Glutamatergic neuron (in vitro differentiated cells): ENCODE results near the gene EXOSC3. TPM values are rescaled to one million over a fixed set of nuclear protein-coding genes. Genes with fewer than 3 reads are reported as not detected.
"Not testable (repeated sequence)": the region's sequence is repeated elsewhere in the genome, so short reads cannot be mapped to it uniquely, and the experiment has no call there.

Experiments
- DNase-seq: peaks from one replicate; pipeline ENCODE4 v3.0.0; 2022
- H3K27ac Mint-ChIP-seq: one replicate; pipeline ENCODE4 v1.8.0; 2020; ENCODE audit warnings: mild to moderate bottlenecking, mixed read lengths, inconsistent platforms; ENCODE audit not compliant: unreplicated experiment
- H3K27me3 Mint-ChIP-seq: one replicate; pipeline ENCODE4 v1.8.0; 2020; ENCODE audit warnings: mild to moderate bottlenecking, moderate library complexity, mixed read lengths, inconsistent platforms; ENCODE audit not compliant: unreplicated experiment
- H3K36me3 Mint-ChIP-seq: one replicate; pipeline ENCODE4 v1.8.0; 2020; ENCODE audit warnings: mild to moderate bottlenecking, mixed read lengths, inconsistent platforms; ENCODE audit not compliant: unreplicated experiment
- H3K4me1 Mint-ChIP-seq: one replicate; pipeline ENCODE4 v1.8.0; 2020; ENCODE audit warnings: mild to moderate bottlenecking, low read depth, mixed read lengths, inconsistent platforms; ENCODE audit not compliant: unreplicated experiment
- H3K4me3 Mint-ChIP-seq: one replicate; pipeline ENCODE4 v1.8.0; 2020; ENCODE audit warnings: mild to moderate bottlenecking, mixed read lengths, inconsistent platforms; ENCODE audit not compliant: unreplicated experiment
- H3K9me3 Mint-ChIP-seq: one replicate; pipeline ENCODE4 v1.8.0; 2020; ENCODE audit warnings: mild to moderate bottlenecking, moderate library complexity, mixed read lengths, inconsistent platforms; ENCODE audit not compliant: unreplicated experiment
- total RNA-seq: library from RNA; stranded (reverse); fragmentation: NEBNext Ultra II Directional; extraction: Animal tissue kit (Norgen Biotek cat#: 25700); gene quantifications from one replicate; pipeline ENCODE4 v1.2.1, GENCODE V29; 2021; ENCODE audit not compliant: unreplicated experiment
- TF ChIP-seq, protein P1 (sequence below): fragments of 200-600 bp; sonication (generic); IDR thresholded peaks from one replicate; pipeline ENCODE4 v1.5.0; 2021; ENCODE audit not compliant: partially characterized antibody, unreplicated experiment

Gene EXOSC3
- total RNA-seq, 1 donor from 2014 or later, result 45.4 TPM

DNA sequence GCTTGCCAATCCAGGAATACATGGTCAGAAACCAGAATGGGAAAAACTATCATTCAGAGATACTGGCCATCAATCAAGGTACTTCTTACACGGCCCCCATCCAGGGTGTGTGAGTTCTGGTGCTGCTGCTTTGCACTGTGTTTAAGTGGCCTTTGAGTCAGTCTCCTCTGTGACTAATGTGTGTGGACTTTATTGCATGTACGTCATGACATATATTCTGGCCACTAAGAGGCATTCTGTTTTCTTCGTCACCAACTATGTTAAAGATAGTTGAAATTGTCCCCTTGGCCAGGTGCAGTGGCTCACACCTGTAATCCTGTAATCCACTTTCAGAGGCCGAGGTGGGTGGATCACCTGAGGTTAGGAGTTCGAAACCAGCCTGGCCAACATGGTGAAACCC, 8.5 kb downstream of the EXOSC3 start:
- no peaks in the 10 kb centered on the region for H3K36me3 Mint-ChIP-seq
- TF ChIP-seq, protein P1, sequence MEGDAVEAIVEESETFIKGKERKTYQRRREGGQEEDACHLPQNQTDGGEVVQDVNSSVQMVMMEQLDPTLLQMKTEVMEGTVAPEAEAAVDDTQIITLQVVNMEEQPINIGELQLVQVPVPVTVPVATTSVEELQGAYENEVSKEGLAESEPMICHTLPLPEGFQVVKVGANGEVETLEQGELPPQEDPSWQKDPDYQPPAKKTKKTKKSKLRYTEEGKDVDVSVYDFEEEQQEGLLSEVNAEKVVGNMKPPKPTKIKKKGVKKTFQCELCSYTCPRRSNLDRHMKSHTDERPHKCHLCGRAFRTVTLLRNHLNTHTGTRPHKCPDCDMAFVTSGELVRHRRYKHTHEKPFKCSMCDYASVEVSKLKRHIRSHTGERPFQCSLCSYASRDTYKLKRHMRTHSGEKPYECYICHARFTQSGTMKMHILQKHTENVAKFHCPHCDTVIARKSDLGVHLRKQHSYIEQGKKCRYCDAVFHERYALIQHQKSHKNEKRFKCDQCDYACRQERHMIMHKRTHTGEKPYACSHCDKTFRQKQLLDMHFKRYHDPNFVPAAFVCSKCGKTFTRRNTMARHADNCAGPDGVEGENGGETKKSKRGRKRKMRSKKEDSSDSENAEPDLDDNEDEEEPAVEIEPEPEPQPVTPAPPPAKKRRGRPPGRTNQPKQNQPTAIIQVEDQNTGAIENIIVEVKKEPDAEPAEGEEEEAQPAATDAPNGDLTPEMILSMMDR, result no peak
- DNase-seq, result no peak
- no peaks in the 10 kb centered on the region for H3K9me3 Mint-ChIP-seq
- H3K4me1 Mint-ChIP-seq, result no peaks in the 10 kb centered on the region
- peaks cover 1% of the 10 kb centered on the region for H3K27me3 Mint-ChIP-seq
- H3K27ac Mint-ChIP-seq, result no peak overlapping the region
- no peak overlapping the region for H3K4me3 Mint-ChIP-seq

DNA sequence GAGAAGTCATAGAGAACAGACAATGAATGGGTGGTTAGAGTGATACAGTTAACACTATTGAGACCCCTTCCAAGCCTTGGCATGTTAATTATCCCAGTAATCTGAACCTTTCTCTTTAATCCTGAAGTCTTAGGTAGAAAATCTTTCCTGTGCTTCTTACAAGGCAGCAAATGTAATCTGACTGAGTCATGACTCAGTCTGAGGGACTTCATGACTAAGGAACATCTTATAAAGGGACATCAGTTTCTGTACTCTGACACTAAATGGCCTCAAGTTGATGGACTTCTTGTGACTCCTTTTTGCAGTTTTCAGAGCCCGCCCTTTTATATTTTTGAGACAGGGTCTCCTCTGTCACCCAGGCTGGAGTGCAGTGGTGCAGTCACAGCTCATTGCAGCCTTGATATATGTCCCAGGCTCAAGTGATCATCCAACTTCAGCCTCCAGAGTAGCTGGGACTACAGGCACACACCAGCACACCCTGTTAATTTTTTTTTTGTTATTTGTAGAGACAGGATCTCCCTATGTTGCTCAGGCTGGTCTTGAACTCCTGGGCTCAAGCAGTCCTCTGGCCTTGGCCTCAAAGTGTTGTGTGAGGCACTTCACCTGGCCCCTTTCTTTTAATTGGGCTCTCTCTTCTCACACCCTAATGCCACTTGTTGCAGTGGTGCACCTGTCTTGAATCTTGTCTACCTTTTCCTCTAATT, 9.5 kb downstream of the EXOSC3 start:
- Mint-ChIP-seq H3K4me3 (no peak overlapping the region), H3K27ac (no peak overlapping the region), H3K36me3 (no peaks in the 10 kb centered on the region), H3K27me3 (peaks cover 1% of the 10 kb centered on the region), H3K9me3 (no peaks in the 10 kb centered on the region), H3K4me1 (no peaks in the 10 kb centered on the region)
- no peak for DNase-seq
- TF ChIP-seq, protein P1, result no peak

DNA sequence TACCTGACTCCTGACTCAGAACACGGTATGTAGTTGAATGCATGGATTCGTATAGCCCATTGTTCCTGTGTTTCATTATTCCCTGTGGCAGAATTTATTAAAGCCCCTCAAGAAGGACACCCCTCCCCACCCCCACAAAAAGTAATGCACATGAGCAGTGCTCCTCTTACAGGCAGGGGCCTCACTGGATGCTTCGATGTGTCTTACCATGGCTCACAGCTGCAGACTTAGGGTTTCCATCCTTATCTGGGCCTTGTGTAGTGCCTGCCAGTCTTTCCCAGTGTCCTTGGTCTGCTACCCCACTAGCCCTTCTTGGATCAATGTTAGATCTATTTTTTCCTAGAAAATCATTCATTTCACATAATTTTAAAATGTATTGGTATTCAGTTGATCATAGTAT, 14.9 kb downstream of the EXOSC3 start:
- H3K4me3 Mint-ChIP-seq, result no peak overlapping the region
- DNase-seq, result no peak
- no peaks in the 10 kb centered on the region for H3K9me3 Mint-ChIP-seq
- no peak overlapping the region for H3K27ac Mint-ChIP-seq
- no peaks in the 10 kb centered on the region for H3K36me3 Mint-ChIP-seq
- no peaks in the 10 kb centered on the region for H3K27me3 Mint-ChIP-seq
- no peaks in the 10 kb centered on the region for H3K4me1 Mint-ChIP-seq
- TF ChIP-seq, protein P1, result no peak

DNA sequence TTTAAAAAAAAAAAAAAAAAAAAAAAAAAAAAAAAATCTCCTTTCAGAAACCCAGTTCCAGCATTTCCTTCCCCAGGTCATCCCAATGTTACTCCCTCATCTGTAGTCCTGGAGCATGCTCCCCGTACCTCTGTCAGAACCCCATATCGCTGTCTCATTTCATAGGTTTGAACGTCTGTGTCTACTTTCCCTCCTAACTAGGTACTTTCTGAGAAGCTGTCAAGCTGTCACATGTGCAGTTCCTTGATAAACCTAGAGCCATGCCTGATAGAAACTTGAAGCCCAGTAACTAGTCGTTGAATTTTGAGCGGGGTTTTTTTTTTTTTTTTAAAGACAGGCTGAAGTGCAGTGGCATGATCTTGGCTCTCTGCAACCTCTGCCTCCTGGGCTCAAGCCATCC, 15.6 kb downstream of the EXOSC3 start:
- TF ChIP-seq, protein P1, result no peak
- Mint-ChIP-seq H3K4me3 (no peak overlapping the region), H3K36me3 (no peaks in the 10 kb centered on the region), H3K9me3 (no peaks in the 10 kb centered on the region), H3K27me3 (no peaks in the 10 kb centered on the region), H3K27ac (no peak overlapping the region), H3K4me1 (no peaks in the 10 kb centered on the region)
- DNase-seq, result no peak

DNA sequence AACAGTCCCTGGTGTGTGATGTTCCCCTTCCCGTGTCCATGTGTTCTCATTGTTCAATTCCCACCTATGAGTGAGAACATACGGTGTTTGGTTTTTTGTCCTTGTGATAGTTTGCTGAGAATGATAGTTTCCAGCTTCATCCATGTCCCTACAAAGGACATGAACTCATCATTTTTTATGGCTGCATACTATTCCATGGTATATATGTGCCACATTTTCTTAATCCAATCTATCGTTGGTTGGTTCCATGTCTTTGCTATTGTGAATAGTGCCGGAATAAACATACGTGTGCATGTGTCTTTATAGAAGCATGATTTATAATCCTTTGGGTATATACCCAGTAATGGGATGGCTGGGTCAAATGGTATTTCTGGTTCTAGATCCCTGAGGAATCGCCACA, 19.6 kb downstream of the EXOSC3 start:
- H3K27ac Mint-ChIP-seq, H3K27me3 Mint-ChIP-seq, H3K36me3 Mint-ChIP-seq, H3K4me1 Mint-ChIP-seq, H3K4me3 Mint-ChIP-seq, DNase-seq, H3K9me3 Mint-ChIP-seq: not testable (repeated sequence)

DNA sequence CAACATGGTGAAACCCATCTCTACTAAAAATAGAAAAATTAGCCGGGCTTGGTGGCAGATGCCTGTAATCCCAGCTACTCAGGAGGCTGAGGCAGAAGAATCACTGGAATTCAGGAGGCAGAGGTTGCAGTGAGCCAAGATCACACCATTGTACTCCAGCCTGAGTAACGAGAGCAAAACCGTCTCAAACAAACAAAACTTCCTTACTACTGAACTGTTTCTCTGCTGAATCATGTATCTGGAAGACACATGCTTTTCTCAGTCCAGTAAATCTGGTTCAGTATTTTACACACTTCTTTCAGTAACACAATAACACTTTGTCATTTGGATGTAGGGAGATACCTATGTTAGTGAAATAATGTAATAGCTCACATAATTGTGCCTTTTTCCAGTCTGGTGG, 23.4 kb downstream of the EXOSC3 start:
- H3K4me3 Mint-ChIP-seq, result no peak overlapping the region
- H3K4me1 Mint-ChIP-seq, result no peaks in the 10 kb centered on the region
- H3K9me3 Mint-ChIP-seq, result no peaks in the 10 kb centered on the region
- TF ChIP-seq, protein P1, result no peak
- no peak overlapping the region for H3K27ac Mint-ChIP-seq
- H3K36me3 Mint-ChIP-seq, result no peaks in the 10 kb centered on the region
- H3K27me3 Mint-ChIP-seq, result peaks cover 2% of the 10 kb centered on the region
- no peak for DNase-seq
